Activated T-cell treated with anti-CD3 and anti-CD28 coated beads for 4 hours (primary cell): ENCODE results near the gene CTDSP1.

Source experiments
- DNase-seq: peaks from one replicate; pipeline ENCODE4 v3.0.0-alpha.2; 2020

The CTDSP1 gene

GRCh38 chr2:218383892-218384519 lies 15.7 kb upstream of the CTDSP1 start:
- no peak for DNase-seq

GRCh38 chr2:218384975-218385374 lies 14.7 kb upstream of the CTDSP1 start:
- DNase-seq: no peak

GRCh38 chr2:218386505-218387368 lies 12.9 kb upstream of the CTDSP1 start:
- no peak for DNase-seq

- DNase-seq: no peak
These were observed 12.1 kb upstream of the CTDSP1 start for GRCh38 chr2:218387369-218388194.

- no peak for DNase-seq
These were observed 10.1 kb upstream of the CTDSP1 start for GRCh38 chr2:218389333-218390150.

GRCh38 chr2:218391202-218391601 lies 8.5 kb upstream of the CTDSP1 start:
- DNase-seq: no peak

- no peak for DNase-seq
These were observed 7.2 kb upstream of the CTDSP1 start for GRCh38 chr2:218392459-218392858.

- DNase-seq: no peak
These were observed 6.7 kb upstream of the CTDSP1 start for GRCh38 chr2:218392891-218393462.

GRCh38 chr2:218393750-218394290 lies 5.8 kb upstream of the CTDSP1 start:
- no peak for DNase-seq

- DNase-seq: no peak
These were observed 5.2 kb upstream of the CTDSP1 start for GRCh38 chr2:218394298-218395089.

GRCh38 chr2:218395090-218395444 lies 4.6 kb upstream of the CTDSP1 start:
- DNase-seq: no peak

GRCh38 chr2:218395456-218395825 lies 4.2 kb upstream of the CTDSP1 start:
- DNase-seq: no peak

- peak; percentile 89 for DNase-seq
These were observed 3.6 kb upstream of the CTDSP1 start for GRCh38 chr2:218395826-218396687.

- peak; percentile 48 for DNase-seq
These were observed 2.8 kb upstream of the CTDSP1 start for GRCh38 chr2:218396688-218397462.

- DNase-seq: no peak
These were observed 2.2 kb upstream of the CTDSP1 start for GRCh38 chr2:218397463-218397819.

- DNase-seq: no peak
These were observed 1.7 kb upstream of the CTDSP1 start for GRCh38 chr2:218397820-218398436.

- DNase-seq: no peak
These were observed 954 bp upstream of the CTDSP1 start for GRCh38 chr2:218398437-218399390.
